ENCODE results near the gene CEBPG.
A peak's percentile ranks its signal among the peaks of the same experiment; 100 is the strongest.

Gene CEBPG

GRCh38 chr19:33373453-33374235 is at the start of gene CEBPG:
Gene CEBPG (plus strand): TSS chr19:33373709. CDS start chr19:33379240, 5,531 bp downstream.
- ChIA-PET POLR2A (ENCODE audit: low non-redundant PET) (interaction anchor here (0.5 to 2.0 kb wide), 4 partner anchors 38 to 73 kb away, joined by 4 to 6 read pairs (median 5); partner anchors contain the start of gene CEBPA), CTCF (interaction anchor here (0.6 to 1.2 kb wide), 7 partner anchors 67 to 973 kb away, joined by 3 to 7 read pairs (median 3); partner anchors contain the start of gene CEBPA)
- peak; percentile 98 for DNase-seq (ENCODE audit: low spot score)
- peak; percentile 39; the same call in 1 of the 2 replicates for TF ChIP-seq CTCF (conservative IDR thresholded peaks at IDR 0.05; ENCODE audit: low read depth)
- H3K27ac ChIP-seq: peak within 1 kb of the TSS; percentile 98

GRCh38 chr19:33324628-33325027 is 48.9 kb upstream of the CEBPG start:
- no peak for TF ChIP-seq CTCF (conservative IDR thresholded peaks at IDR 0.05; ENCODE audit: low read depth)
- POLR2A ChIA-PET (ENCODE audit: low non-redundant PET): no interaction called here
- DNase-seq (ENCODE audit: low spot score): no peak
- H3K27ac ChIP-seq: no peak overlapping the region
- CTCF ChIA-PET: interaction anchor here (1.0 kb wide), 1 partner anchor 83 kb away, joined by 3 read pairs; no protein-coding TSS in a partner anchor

- CTCF ChIA-PET: no interaction called here
- H3K27ac ChIP-seq: peak overlapping the region; percentile 43
- TF ChIP-seq CTCF (conservative IDR thresholded peaks at IDR 0.05; ENCODE audit: low read depth): no peak
- DNase-seq (ENCODE audit: low spot score): no peak
- POLR2A ChIA-PET (ENCODE audit: low non-redundant PET): no interaction called here
Measured at GRCh38 chr19:33325920-33326319, 47.6 kb upstream of the CEBPG start.

- ChIA-PET CTCF (no interaction called here), POLR2A (ENCODE audit: low non-redundant PET) (no interaction called here)
- no peak for TF ChIP-seq CTCF (conservative IDR thresholded peaks at IDR 0.05; ENCODE audit: low read depth)
- no peak overlapping the region for H3K27ac ChIP-seq
- DNase-seq (ENCODE audit: low spot score): no peak
Measured at GRCh38 chr19:33329060-33329459, 44.4 kb upstream of the CEBPG start.

GRCh38 chr19:33329736-33330135 is 43.8 kb upstream of the CEBPG start:
- no peak overlapping the region for H3K27ac ChIP-seq
- TF ChIP-seq CTCF (conservative IDR thresholded peaks at IDR 0.05; ENCODE audit: low read depth): no peak
- POLR2A ChIA-PET (ENCODE audit: low non-redundant PET): no interaction called here
- CTCF ChIA-PET: no interaction called here
- no peak for DNase-seq (ENCODE audit: low spot score)

- POLR2A ChIA-PET (ENCODE audit: low non-redundant PET): no interaction called here
Measured at GRCh38 chr19:33332248-33332647, 41.3 kb upstream of the CEBPG start.

More at GRCh38 chr19:33332248-33332647, 41.3 kb upstream of the CEBPG start:
- no peak for TF ChIP-seq CTCF (conservative IDR thresholded peaks at IDR 0.05; ENCODE audit: low read depth)
- CTCF ChIA-PET: interaction anchor here (0.7 kb wide), 1 partner anchor 53 kb away, joined by 5 read pairs; no protein-coding TSS in a partner anchor
- no peak overlapping the region for H3K27ac ChIP-seq
- no peak for DNase-seq (ENCODE audit: low spot score)
